HG03469 (cell line): ENCODE measurements around the gene TMEM25.
"Not testable (repeated sequence)": the region's sequence is repeated elsewhere in the genome, so short reads cannot be mapped to it uniquely, and the experiment has no call there.

Source experiments
- ATAC-seq: cut with Tn5 transposase; IDR thresholded peaks from one replicate; pipeline ENCODE4 v1.9.1; 2021; ENCODE audit warnings: mild to moderate bottlenecking, moderate library complexity, moderate number of reproducible peaks; ENCODE audit not compliant: unreplicated experiment

The TMEM25 gene

DNA sequence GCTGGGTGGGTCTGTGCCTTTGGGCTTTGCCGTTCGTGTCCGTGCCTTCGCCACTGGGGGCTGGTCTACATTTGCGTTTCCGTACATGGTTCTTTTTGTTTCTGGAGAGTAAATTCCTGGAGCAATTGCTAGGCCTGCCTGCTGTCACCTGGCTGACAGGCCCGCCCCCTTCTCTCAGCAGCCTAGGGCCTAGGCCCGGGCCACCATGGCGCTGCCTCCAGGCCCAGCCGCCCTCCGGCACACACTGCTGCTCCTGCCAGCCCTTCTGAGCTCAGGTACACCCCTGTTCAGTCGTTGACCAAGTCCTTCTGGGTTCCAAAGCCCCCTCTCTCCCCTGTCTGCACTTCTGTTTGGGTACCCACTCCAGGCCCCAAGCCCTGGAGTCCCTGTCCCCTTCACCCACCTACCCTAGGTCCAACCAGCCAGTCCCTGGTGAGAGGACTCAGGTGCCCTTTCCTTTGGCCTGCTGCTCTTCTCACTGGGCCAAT lies 649 bp downstream of the TMEM25 start:
- ATAC-seq = no peak

DNA sequence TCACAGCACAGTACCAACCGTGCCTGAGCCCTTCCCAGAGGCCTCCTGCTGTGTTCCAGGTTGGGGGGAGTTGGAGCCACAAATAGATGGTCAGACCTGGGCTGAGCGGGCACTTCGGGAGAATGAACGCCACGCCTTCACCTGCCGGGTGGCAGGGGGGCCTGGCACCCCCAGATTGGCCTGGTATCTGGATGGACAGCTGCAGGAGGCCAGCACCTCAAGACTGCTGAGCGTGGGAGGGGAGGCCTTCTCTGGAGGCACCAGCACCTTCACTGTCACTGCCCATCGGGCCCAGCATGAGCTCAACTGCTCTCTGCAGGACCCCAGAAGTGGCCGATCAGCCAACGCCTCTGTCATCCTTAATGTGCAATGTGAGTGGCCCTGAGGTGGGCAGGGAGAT lies 1.1 kb downstream of the TMEM25 start:
- no peak for ATAC-seq

GRCh38 chr11:118532852-118533768 lies 2.1 kb downstream of the TMEM25 start:
- ATAC-seq = no peak

GRCh38 chr11:118533769-118534729 lies 3.1 kb downstream of the TMEM25 start:
- no peak for ATAC-seq

DNA sequence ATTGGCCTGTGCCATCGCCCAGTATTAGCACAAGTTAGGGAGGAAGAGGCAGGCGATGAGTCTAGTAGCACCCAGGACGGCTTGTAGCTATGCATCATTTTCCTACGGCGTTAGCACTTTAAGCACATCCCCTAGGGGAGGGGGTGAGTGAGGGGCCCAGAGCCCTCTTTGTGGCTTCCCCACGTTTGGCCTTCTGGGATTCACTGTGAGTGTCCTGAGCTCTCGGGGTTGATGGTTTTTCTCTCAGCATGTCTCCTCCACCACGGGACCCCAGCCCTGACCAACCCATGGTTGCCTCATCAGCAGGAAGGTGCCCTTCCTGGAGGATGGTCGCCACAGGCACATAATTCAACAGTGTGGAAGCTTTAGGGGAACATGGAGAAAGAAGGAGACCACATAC lies 4.3 kb downstream of the TMEM25 start:
- no peak for ATAC-seq

DNA sequence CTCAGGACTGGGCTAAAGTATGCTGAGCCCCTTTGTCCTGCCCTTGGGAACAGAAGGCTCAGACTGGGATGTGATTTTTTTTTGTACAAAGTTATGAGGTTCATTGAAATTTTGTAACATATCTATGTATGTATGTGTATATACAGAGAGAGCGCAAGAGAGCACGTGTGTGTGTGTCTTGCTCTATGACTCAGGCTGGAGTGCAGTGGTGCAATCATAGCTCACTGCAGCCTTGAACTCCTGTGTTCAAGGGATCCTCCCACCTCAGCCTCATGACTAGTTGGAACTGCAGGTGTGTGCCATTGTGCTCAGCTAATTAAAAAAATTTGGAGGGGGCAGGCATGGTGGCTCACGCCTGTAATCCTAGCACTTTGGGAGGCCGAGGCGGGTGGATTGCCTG lies 5.7 kb downstream of the TMEM25 start:
- ATAC-seq = no peak

GRCh38 chr11:118537409-118537980 lies 6.5 kb downstream of the TMEM25 start:
- no peak for ATAC-seq

GRCh38 chr11:118544010-118544646 lies 13.1 kb downstream of the TMEM25 start:
- no peak for ATAC-seq

GRCh38 chr11:118544647-118545010 lies 13.6 kb downstream of the TMEM25 start:
- no peak for ATAC-seq

DNA sequence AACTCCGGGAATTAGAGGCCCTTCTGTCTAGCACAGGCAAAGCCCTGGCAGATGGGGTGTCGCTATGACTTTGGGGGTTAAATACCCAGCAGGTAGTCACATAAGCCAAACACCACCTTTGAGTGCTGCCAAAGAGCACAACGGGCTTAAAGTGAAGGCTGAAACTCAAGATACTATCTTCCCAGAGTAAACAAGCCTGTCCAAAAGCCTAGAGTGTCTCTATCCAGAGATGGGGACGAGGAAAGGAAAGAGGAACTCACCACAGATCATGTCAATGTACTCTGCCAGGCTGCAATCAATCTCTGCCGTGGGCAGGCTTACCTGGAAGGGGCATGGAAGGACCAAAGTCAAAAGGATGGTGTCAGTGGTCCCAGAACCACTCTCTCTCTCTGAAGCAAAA lies 14.5 kb downstream of the TMEM25 start:
- no peak for ATAC-seq

DNA sequence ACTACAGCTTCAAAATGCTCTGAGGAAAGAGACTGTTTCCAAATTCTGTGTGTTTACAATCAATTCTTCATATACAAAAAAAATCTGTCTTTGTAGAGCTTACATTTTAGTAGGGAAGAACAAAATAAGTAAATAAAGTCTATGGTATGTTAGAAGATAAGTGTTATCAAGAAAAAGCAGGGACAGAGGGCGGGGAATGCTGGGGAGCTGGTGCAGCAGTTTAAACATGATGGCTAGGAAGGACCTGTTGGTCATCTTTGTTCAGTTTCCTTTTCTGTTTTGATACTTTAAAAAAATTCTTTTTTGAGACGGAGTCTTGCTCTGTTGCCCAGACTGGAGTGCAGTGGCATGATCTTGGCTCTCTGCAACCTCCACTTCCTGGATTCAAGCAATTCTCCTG lies 16.1 kb downstream of the TMEM25 start:
- ATAC-seq = no peak

- no peak for ATAC-seq
These were observed 21.3 kb downstream of the TMEM25 start for GRCh38 chr11:118552341-118552740.

GRCh38 chr11:118560806-118561205 lies 29.8 kb downstream of the TMEM25 start:
- ATAC-seq = no peak

- no peak for ATAC-seq
These were observed 34.1 kb downstream of the TMEM25 start for GRCh38 chr11:118565051-118565450.

- no peak for ATAC-seq
These were observed 38.7 kb downstream of the TMEM25 start for GRCh38 chr11:118569670-118570069.

DNA sequence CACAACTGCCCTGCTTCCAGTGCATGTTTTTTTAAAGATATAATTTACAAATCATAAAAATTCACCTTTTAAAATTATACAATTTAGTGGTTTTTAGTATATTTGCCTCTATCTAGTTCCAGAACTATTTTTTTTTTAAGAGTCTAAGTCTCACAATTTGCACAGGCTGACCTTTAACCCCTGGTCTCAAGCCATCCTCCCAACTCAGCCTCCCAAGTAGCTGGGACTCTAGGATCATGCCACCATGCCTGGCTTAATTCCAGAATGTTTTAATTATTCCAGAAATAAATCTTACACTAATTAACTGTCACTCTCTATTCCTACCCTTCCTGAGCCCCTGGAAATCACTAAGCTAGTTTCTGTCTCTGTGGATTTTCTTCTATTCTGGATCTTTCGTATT lies 39.8 kb downstream of the TMEM25 start:
- no peak for ATAC-seq

GRCh38 chr11:118571701-118572060 lies 40.7 kb downstream of the TMEM25 start:
- not testable (repeated sequence) for ATAC-seq

- ATAC-seq = peak; percentile 45
These were observed 41.3 kb downstream of the TMEM25 start, which contains the start of gene ARCN1 for GRCh38 chr11:118572061-118572980. ARCN1 (plus strand) TSS chr11:118572409; CDS start chr11:118572548, 139 bp downstream.

DNA sequence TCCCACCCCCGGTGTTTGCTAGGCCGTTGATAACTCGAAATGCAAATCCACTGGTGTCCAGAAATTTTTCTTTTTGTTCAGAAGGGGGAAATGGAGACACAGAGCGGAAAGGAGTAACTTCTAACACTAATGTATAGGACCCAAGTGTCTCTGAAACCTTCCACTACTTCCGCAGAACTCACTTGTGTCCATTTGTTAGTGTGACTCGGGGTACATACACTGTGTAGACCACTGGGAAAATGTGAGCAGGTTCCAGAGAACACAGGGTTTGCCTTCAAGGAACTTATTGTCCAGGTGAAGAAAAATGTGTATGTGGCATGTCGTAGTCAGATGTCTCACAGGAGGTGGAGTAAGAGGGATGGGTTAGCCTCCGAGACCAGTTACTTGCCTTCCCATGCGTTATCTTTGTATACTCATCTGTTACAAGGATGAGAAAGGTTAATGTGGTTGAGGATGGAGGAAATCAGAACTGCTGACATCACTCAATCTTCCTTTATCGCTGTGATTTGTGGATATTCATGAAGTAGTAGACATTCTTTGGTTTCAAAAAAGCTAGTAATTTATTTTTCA lies 42.1 kb downstream of the TMEM25 start:
- ATAC-seq = no peak
